ENCODE data around the gene B3GNT2.
"Not testable (repeated sequence)": the region's sequence is repeated elsewhere in the genome, so short reads cannot be mapped to it uniquely, and the experiment has no call there.

B3GNT2 gene

DNA sequence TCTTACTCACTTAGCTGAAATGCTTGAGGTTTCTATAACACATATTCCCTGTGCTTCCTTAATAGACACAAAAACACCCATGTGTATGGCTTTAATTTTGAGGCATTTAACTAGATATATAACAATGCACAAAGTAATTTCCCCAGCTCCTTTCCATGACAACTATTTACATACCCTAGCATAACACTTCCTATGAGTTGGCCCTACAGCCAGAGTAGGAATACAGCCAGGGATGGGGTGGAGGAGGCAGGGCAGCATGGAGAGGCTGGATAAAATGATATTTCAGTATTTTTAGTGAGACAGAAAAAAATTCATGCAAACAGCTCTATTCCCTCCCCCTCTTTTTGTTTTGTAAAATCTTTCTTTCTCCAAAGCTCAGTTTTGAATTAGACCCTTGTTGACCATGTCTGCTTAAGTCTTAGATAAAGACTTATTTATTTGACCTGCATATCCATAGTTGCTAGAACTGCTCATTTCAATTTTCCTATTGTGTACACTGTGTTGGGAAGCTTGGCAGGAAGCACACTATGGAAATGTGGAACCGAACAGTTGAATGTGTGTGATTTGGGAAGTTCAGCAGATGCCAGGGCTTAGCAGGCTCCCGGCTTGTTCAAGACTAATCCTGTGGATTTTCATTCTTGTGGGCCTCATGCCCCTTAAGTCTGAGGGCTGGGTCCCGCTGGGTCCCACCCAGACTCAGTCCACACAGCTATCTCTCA lies 11.2 kb upstream of the B3GNT2 start:
- in situ Hi-C loops (cut with MboI; ENCODE audit: low sequenced_read_pairs): no loop called here

DNA sequence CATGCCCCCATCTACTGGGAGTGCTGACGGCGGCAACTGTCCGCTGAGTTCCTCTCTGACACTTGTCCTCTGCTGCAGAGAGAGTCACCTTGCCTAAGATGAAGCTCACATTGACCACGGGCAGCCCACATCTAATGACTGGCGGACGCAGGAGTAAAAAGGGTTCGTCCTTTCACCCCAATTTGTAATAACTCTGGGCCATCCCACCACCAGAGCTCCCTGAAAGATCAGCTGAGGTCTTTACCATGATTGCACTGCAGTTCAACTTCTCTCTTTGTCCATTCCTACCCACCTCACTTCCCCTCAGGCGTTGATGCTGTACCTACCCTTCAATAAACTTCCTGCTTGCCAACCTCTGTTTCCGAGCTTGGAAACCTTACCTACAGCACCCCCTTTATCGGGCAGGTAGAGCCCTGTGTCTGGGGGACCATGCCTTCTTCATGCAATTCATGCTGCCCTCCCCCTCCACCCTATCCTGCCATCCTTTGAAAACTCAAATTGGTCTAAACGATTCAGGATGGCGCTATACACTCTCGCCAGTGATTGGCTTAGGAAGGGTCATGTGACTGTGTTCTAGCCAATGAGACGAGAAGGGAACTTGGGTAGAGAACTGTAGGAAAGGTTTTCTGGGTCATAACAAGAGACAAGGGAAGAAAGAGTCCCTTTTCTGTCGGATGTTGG lies 10.3 kb upstream of the B3GNT2 start:
- in situ Hi-C loops (cut with MboI; ENCODE audit: low sequenced_read_pairs): no loop called here

DNA sequence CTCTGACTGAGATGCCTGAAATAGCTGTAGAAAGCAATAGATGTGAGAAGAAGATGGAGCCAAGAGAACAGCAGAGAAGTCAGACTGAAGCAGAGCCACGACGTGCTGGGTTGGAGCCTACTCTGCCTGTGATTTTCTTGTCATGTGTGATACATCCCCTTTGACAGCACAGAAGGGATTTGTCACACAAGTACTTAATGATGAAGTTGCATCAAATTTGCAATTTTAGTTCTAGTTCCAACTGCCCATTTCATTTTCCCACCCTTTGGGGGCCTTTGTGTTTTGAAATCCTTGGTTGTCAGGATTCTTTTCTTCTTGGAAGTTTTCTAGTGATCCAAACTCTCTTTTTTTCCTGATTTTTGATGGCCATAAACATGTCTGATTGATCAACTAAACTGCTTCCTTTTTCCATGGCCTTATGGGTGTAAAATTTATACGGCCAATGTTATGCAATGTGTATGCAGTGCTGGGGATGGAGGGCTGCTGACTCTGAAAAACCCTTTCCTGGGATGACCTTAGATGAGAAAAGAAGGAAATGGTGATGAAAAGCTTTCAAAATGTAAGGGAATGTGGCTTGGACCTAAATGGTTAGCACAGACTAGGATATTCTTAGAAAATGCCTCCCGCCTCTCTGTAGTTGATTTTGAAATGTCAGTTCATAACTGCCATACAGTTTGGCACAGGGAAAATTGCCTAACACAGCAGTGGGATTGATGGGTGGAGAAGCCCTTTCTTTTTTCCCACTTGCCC lies 9.6 kb upstream of the B3GNT2 start:
- in situ Hi-C loops (cut with MboI; ENCODE audit: low sequenced_read_pairs): no loop called here

DNA sequence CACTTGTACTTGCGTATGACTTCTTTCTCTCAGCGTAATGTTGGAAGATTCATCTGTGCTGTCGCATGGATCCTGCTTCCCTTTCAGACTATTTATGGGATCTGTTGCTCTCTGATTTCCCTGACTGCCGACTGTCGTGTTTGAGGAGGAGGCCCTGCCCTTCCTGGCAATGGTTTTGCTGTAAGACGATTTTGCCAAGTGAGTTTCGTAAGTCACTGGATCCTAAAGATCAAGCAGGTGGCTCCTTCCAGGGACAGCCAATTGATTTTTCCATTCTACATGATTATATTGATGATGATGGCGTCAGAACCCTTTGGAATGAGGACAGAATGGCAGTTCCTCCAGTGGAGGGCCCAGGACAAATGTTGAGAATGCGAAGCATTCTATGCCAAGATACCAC lies 8.7 kb upstream of the B3GNT2 start:
- in situ Hi-C loops (cut with MboI; ENCODE audit: low sequenced_read_pairs): no loop called here

DNA sequence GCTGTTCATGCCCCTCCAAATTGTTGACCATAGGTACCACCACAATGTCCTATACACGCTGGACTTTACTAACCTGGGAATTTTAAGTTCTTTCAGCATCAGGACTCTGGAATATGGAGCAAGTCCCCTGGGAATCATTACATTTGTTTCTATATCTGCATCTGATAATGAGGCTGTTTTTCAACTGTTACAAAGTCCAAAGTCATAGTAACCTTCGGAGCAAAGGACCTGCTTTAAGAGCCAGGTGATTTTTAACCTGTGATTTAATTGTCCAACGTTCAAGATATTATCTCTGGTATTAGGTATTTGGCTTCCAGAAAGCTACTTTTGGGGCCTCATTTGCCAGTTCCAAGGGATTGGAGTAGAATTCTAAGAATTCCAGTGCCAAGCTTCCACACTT lies 7.5 kb upstream of the B3GNT2 start:
- in situ Hi-C loops (cut with MboI; ENCODE audit: low sequenced_read_pairs): no loop called here

DNA sequence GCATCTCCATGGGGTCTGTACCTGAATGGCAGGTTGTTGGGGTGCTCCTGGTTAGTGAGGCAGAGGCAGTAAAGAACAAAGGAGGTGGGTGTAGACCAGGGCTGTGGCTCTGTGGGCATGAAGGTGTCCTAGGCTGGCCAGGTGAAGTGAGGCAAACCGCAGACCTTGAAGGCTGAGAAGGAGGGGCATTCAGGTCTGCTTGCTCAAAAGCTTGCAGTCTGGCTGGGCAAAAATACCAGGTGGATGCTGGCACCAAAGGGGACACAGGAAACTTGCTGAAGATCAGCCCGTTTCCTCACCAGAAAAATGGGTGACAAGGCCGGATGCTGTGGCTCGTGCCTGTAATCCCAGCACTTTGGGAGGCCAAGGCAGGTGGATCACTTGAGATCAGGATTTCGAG lies 6.7 kb upstream of the B3GNT2 start:
- in situ Hi-C loops (cut with MboI; ENCODE audit: low sequenced_read_pairs): no loop called here

DNA sequence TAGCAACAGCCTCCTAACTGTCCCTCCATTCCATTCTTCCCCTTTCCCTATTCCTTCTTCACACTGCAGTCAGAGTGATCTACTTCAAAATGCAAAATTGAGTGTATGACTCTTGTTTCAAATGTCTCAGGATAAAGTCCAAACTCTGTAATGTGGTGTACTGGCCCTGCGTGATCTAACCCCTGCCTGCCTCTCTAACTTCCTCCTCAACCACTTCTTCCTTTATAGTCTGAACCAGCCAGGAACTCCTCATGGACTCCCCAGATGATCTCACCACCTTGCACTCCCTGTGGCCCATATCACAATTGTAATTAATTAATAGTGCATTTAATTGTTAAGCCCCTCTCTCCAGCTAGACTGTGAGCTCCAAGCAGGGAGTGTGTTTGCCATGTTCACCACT lies 3.1 kb upstream of the B3GNT2 start:
- in situ Hi-C loops (cut with MboI; ENCODE audit: low sequenced_read_pairs): no loop called here

DNA sequence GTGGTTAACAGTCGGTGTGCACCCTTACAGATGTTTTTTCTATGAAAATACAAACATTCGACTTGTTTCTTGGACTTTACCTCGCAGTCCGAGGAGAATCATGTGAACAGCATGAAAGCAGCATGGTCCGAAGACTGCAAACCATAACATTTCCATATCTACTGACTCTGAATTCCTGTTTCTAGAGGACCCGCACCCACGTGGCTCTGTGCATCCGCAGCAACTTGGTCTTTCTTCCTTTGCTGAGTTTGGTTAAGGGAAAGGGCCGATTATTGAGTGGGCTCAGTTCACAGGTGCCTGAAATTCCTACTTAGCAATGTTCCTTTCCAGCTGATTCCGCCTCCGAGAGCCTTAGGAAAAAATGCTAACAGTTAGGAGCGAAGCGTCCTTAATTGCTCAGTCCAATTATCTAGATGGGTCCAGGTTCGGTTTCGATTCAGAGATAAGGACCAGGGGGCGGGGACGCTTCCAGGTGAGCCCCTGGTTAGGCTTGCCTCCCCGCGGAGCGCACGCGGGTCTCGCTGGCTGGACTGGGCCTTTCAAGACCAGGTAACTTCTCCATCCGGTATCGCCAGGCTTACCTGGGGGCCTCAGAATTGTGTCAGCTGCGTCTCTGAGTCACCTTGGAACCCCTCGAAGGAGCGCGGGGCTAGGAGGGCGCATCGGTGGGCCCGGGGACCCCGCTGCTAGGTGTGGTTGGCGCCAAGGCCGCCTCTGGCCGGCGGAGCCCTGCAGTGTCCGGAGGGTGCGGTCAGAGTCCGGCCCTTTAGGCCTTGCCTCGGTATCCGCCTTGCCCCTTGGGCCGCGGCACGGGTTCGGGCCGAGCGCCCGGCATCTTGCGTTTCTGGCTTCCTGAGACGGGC lies 1.1 kb upstream of the B3GNT2 start:
- in situ Hi-C loops (cut with MboI; ENCODE audit: low sequenced_read_pairs): no loop called here

DNA sequence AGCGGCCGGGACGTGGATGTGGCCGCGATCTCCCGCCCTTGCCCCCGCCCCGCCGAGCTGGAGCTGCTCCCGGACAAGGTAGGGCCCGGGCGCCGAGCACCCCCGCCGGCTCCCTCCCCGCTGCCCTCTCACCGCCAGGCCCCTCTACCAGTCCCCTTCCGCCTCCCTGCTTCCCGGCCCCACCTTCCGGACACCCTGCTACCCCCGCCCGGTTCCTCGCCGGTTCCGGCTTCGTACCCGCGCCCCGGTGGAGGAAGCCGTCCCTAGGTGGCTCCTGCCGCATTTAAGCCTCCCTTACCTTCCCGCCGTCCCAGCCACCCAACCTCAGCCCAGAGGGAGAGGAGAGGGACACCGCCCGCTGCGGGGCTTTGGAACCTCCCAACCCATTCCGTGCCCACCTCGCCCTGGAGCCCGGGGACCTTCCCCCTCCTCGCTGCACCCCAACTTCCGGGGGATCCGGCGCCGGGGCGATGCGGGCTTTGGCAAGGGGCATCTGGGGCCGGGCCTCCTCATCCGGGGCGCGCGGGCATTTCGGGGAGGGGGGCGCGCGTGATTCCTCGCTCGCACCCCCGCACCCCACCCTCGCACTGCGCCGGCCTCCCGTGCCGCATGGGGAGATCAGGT lies 475 bp downstream of the B3GNT2 start:
- in situ Hi-C loops (cut with MboI; ENCODE audit: low sequenced_read_pairs): no loop called here

DNA sequence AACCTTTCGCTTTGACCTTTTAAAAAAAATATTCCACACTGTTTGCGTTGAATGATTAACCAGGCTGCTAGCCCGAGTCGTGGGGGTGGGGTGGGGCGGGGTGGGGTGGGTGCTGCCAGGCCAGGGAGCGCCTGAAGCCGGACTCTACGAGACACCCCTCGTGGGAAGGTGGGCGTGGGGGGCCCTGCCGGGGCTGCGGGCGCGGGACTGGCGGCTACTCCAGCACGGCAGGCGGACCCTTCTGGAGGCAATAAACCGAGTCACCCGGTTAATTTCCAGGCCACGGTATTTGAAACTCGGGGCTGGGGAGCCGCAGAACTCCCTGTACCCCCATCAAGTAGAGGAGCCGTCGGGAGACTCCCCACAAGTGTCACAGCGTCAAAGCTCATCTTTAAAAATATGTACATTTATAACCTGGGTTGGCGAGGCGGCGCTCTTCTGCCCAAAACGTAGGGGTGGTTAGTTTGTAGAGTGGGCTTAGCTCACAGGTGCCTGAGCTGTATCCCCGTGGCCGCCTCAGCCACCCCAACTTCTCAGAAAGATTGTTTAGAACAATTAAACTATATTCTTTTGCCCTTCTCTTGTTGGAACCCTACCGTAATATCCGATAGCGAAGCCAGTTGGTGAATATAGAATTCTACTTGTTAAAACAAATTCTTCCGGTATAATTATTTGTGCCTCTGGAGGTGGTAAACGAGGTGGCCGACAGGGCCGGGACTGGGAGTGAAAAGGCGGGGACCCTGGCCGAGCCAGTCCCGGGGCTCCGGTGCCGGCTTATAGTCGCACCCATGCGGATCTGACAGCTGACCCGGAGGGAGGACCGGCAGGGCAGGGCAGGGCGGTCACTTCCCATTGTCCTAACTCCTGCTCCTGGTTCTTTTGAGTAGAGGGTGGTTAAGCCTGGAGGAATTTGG lies 1.4 kb downstream of the B3GNT2 start:
- in situ Hi-C loops (cut with MboI; ENCODE audit: low sequenced_read_pairs): no loop called here

DNA sequence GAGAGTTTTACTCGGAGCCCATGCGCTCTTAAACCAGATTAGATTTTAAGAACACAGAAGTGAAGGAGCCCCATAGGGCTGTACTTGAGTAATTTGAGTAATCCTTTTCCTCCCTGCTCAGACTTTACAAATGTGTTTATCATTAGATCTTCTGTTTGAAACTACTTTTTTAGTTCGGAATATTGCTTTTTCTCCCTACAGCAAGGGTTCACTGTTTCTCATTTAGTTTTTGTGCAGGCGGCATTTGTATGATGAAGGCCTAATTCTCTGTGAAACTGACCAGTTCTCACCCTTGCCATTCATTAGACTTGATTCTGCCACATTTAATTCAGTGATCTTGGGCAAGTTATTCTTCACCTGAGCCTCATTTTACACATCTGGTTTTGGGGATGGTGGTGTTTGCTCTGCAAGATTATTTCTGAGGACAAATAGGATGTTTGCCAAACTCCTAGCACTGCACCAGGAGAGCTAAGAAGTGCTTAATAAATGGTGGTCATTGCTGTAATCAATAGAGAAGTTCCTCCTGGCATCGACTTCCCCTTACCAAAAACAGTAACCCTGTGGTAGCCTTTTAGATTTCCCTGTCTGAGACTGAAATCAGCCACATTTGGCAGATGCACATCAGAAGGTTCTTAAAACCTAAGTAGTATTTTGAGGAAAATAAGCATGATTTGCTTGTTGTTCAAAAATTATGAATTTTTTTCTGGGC lies 2.2 kb downstream of the B3GNT2 start:
- in situ Hi-C loops (cut with MboI; ENCODE audit: low sequenced_read_pairs): no loop called here

DNA sequence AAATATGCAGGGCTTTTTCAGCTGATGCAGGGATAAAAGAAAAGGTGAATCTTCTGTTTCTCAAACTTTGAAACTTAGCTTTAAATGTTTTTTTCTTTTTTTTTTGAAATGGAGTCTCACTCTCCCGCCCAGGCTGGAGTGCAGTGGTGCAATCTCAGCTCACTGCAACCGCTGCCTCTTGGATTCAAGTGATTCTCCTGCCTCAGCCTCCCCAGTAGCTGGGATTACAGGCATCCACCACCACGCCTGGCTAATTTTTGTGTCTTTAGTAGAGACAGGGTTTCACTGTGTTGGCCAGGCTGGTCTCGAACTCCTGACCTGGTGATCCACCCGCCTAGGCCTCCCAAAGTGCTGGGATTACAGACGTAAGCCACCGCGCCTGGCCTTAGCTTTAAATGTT lies 2.9 kb downstream of the B3GNT2 start:
- in situ Hi-C loops (cut with MboI; ENCODE audit: low sequenced_read_pairs): not testable (repeated sequence)

DNA sequence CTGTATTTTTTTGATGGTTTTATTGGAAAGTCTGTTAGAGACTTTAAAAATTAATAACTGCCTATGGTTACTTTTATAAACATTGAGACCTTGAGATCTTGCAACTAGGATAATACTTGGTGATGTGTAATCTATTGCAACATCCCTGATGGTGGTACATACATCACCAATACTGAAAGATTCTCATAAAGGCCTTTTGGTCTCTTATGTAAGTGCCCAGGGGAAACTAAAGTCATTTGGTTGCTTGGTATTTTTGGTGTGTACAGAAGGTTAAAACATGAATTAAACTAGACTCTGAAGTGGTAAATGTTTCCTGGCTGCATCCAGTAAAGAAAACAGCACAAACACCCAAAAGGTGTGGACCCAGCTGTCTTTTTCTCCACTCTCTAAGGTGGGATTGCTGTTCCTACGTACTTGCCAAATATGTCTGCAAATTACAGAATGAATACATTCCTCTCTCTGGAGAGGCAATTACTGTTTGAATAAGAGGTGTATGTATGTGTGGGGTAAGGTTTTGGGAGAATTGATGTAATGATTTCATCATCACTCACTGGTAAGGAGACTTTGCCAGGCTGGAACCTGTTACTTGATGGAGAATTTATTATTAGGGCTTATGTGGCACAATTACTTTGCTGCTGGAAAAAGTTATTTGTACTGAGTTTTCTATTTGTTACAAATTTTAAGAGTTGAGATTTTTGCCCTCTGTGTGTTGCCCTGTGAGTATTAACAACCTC lies 3.6 kb downstream of the B3GNT2 start:
- in situ Hi-C loops (cut with MboI; ENCODE audit: low sequenced_read_pairs): no loop called here

DNA sequence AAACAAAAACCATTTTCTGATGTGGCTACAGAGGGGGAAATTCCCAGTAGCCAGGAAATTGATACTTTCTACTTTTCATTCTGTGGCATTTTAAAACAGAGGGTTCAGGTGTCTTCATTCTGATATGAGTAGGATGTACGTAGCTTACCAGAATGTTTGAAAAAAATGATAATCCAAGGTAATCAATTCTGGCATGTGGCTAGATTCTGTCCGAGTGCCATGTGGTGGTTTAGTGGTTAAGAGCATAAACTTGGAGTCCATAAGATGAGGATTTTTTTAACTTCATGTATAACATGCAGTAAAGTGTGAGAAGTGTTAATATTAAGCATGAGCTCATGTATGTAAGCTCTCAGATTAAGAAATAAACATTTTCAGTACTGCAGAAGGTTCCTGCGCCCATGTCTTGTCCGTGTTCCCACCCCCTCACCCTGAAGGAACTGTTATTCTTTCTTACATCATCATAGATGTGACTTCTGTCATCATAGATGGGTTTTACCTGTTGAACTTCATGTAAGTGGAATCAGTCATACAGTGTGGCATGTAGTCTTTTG lies 4.5 kb downstream of the B3GNT2 start:
- in situ Hi-C loops (cut with MboI; ENCODE audit: low sequenced_read_pairs): no loop called here

DNA sequence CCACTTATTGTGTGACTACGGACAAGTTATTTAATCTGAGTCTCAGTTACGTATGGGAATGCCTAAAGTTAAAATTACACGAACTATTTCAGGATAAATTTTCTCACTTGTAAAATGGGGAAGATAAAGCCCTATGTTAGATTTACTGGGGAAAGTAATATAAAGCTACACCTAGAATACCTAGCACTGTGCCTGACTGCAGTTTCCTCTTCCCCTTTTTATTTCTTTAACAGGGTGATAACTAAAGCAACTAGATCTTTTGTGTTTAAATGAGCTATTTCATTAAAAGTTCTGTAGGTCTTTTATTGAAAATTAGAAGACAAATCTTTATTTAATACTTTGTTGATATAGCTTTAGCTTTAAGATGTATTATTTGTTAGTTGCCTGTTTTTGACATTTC lies 5.0 kb downstream of the B3GNT2 start:
- in situ Hi-C loops (cut with MboI; ENCODE audit: low sequenced_read_pairs): no loop called here

DNA sequence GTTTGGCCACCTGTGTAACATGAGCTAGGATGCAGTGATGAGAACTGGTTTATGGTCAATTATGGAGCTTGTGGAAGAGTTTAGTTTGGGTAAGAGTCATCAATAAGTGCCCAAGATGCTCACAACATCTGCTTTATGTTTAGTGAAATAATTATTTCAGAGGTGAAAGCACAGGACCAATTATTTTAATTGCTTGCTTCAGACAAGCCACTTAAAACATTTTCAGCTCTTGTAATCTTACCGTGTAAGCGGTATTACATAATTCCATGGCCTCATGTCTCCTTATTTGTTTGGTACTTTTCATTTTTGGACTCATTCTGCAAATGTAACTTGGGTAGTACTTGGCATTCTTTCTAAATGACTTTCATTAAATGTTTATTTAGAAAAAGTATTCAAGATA lies 5.4 kb downstream of the B3GNT2 start:
- in situ Hi-C loops (cut with MboI; ENCODE audit: low sequenced_read_pairs): no loop called here

DNA sequence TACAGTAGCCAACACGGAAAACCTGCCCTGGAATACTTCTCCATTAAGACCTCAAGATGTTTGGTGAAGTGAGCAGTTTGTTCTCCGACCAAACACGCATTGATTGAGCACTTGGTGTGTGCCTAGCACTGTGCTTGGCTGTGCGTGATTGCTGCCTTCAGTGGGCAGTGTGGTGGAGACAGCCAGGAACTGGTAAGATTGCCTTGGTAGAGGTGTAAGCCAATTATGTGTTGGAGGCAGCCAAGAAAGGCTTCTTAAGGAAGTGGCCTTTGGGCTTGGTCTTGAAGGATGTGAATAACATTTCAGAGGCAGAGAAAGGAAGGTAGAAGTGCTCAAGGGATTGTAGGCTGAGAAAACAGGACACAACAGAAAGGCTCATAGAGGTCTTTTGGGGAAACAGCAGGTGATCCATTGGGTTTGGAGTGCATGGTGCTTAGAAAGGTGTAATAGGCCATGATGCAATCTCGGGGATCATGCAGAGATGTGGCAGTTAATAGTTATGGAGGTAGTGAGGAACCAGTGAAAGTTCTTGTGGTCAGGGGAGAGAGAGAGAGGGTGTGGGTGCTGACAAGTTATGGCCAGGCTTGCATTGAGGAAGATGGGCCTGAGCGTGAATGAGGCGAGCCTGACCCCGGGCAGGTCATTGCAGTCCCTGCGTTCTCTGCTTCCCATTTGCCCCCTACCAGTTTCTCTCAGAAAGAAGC lies 6.3 kb downstream of the B3GNT2 start:
- in situ Hi-C loops (cut with MboI; ENCODE audit: low sequenced_read_pairs): no loop called here
